Epithelial cell of esophagus (primary cell): ENCODE results near the gene FARSB.

Experiments
- DNase-seq: peaks from one replicate; pipeline ENCODE4 v3.0.0; 2010; ENCODE audit warnings: low read depth
- H3K4me3 ChIP-seq: 2 replicates; pipeline ENCODE4 v1.5.1; 2011; ENCODE audit warnings: mild to moderate bottlenecking, low read length, control low read depth
- CTCF ChIP-seq: IDR thresholded peaks from 2 replicates; pipeline ENCODE4 v1.5.1; 2011; ENCODE audit warnings: low read depth, mild to moderate bottlenecking, low read length, control low read depth, inconsistent platforms; ENCODE audit not compliant: insufficient read depth; ENCODE audit errors: missing control alignments

Gene FARSB

GRCh38 chr2:222561817-222562645 lies 93.9 kb downstream of the FARSB start:
- H3K4me3 ChIP-seq = no peak overlapping the region
- TF ChIP-seq CTCF = peak; percentile 87
- peak; percentile 59 for DNase-seq

DNA sequence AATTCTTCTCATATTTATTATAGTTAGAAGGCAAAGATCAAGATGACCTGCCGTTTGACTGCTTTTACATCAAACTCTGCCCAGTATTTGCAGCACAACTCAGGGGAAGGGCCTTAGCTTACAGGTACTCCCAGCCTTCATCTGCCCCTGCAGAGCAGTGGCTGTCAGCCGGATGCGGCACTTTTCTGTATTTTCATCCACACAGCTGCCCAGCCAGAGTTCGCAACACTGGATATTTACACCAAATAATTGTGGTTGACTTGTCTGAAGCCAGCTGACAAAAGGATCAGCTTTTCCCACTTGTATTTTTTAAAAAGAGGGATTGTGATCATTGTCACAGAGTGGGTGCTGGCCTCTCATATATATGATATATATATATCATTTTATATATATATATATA lies 94.7 kb downstream of the FARSB start:
- H3K4me3 ChIP-seq = no peak overlapping the region
- no peak for DNase-seq
- TF ChIP-seq CTCF = no peak

- TF ChIP-seq CTCF = no peak
- no peak overlapping the region for H3K4me3 ChIP-seq
- no peak for DNase-seq
Observed at GRCh38 chr2:222554517-222554916, 101.4 kb downstream of the FARSB start.

- no peak for DNase-seq
- no peak for TF ChIP-seq CTCF
- no peak overlapping the region for H3K4me3 ChIP-seq
Observed at GRCh38 chr2:222548992-222549391, 106.9 kb downstream of the FARSB start.

DNA sequence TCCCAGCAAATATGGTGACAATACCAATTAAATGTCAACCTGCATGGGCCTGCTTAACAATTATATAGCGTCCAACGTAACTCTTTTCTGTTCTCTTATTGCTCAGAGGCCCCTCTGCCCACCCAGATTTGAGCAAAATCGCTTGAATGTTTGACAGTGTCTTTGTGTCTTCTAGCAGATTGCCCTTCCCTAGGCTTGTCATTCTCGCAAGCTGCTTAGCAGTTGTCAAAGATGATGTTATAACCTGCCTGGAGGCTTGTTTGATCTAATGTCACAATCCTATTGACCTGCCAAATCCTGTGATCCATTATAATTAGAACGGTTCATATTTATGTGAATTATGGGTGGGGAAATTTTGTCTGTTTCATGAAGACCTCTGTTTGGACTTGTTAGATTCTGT lies 108.8 kb downstream of the FARSB start:
- no peak for TF ChIP-seq CTCF
- peak; percentile 25 for DNase-seq
- H3K4me3 ChIP-seq = no peak overlapping the region

DNA sequence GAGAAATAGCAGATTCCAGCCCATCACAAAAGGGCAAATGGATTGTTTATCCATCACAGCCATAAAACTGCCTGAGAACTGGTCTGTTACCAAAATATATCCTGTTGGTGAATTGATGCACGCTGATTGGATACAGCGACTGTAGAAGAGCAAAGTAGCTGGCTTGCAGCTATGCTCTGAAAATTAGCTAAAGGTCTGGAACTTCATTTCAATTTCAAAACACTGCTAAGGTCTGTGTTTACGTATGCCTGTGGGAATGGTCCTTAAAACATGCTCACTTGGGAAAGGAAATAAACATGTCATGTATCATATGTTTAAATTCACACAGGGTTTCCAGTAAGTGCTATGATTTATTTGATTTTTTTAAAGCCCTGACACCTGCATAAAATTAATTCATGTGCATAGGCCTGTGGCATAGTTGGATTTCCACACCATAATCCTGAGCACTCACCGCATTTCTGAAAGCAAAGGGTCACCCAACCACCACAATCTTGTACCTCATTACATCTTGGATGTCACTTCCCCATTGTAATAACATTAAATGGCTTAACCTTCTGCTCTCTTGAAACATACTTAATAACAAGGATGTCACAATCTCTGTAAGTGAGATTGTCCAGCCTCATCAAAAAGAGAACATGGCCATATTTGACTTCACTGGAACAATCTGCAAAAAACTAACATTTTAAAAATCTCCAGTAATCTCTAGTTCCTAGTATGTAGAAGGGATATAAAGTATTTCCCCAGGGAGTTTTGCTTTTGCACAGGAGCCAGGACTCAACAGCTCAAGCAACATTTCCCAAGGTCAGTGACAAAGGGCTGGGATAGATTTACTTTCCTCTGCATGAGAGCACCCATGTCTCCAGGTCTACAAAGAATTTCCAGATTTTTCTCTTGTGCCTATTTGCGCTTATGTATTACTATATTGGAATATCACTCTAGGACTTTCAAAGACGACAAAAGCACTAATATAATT lies 109.8 kb downstream of the FARSB start:
- DNase-seq = no peak

More for the DNA sequence above, 109.8 kb downstream of the FARSB start:
- TF ChIP-seq CTCF = no peak
- no peak overlapping the region for H3K4me3 ChIP-seq
